Retinal pigment epithelial cell (primary cell): ENCODE data around the gene EPHB2.

Experiments used
- DNase-seq: peaks from one replicate; pipeline ENCODE4 v3.0.0-alpha.2; 2010; ENCODE audit warnings: low read depth
- H3K4me3 ChIP-seq: 2 replicates; pipeline ENCODE4 v1.5.1; 2011; ENCODE audit warnings: mild to moderate bottlenecking, low read length, control low read depth, moderate library complexity
- CTCF ChIP-seq: conservative IDR thresholded peaks from 2 replicates; pipeline ENCODE4 v1.5.1; 2011; ENCODE audit warnings: low read depth, low read length, control low read depth, inconsistent platforms

The EPHB2 gene

GRCh38 chr1:22826604-22827580, 116.3 kb downstream of the EPHB2 start:
- H3K4me3 ChIP-seq, result no peak overlapping the region
- TF ChIP-seq CTCF, result no peak
- no peak for DNase-seq

GRCh38 chr1:22827666-22828483, 117.2 kb downstream of the EPHB2 start:
- no peak overlapping the region for H3K4me3 ChIP-seq
- no peak for DNase-seq
- no peak for TF ChIP-seq CTCF

- no peak for DNase-seq
- no peak overlapping the region for H3K4me3 ChIP-seq
- no peak for TF ChIP-seq CTCF
These were observed 118.1 kb downstream of the EPHB2 start for GRCh38 chr1:22828484-22829308.

- no peak for DNase-seq
- no peak for TF ChIP-seq CTCF
- no peak overlapping the region for H3K4me3 ChIP-seq
These were observed 118.8 kb downstream of the EPHB2 start for GRCh38 chr1:22829309-22829989.

- no peak for DNase-seq
- TF ChIP-seq CTCF, result peak; percentile 14
- no peak overlapping the region for H3K4me3 ChIP-seq
These were observed 119.5 kb downstream of the EPHB2 start for GRCh38 chr1:22830041-22830566.

- no peak overlapping the region for H3K4me3 ChIP-seq
- no peak for TF ChIP-seq CTCF
- DNase-seq, result no peak
These were observed 120.2 kb downstream of the EPHB2 start for GRCh38 chr1:22830757-22831340.
